HCT116 (cell line): ENCODE measurements around the gene TSR1.

Experiments
- CEBPB ChIP-seq: IDR thresholded peaks from 2 replicates; pipeline ENCODE4 v1.6.1; 2012; ENCODE audit warnings: low read depth
- EZH2 ChIP-seq: fragments of 200-600 bp; sonication (generic); IDR thresholded peaks from 2 replicates; pipeline ENCODE4 v1.6.1; 2017; ENCODE audit warnings: antibody characterized with exemption, mixed run types
- EZH2phosphoT487 ChIP-seq: fragments of 200-600 bp; IDR thresholded peaks from 2 replicates; pipeline ENCODE4 v1.6.1; 2018; ENCODE audit warnings: antibody characterized with exemption, borderline replicate concordance
- JUND ChIP-seq: IDR thresholded peaks from 2 replicates; pipeline ENCODE4 v1.6.1; 2012
- MAX ChIP-seq: IDR thresholded peaks from 2 replicates; pipeline ENCODE4 v1.6.1; 2012
- POLR2A ChIP-seq: IDR thresholded peaks from 2 replicates; pipeline ENCODE4 v1.7.0; 2011; ENCODE audit warnings: borderline replicate concordance; ENCODE audit not compliant: insufficient read depth, insufficient read length; ENCODE audit errors: extremely low read depth
- POLR2AphosphoS5 ChIP-seq: IDR thresholded peaks from 2 replicates; pipeline ENCODE4 v1.6.1; 2011; ENCODE audit warnings: mild to moderate bottlenecking, low read depth, low read length, moderate library complexity
- REST ChIP-seq: IDR thresholded peaks from 2 replicates; pipeline ENCODE4 v1.6.1; 2012; ENCODE audit warnings: low read depth
- SIN3A ChIP-seq: IDR thresholded peaks from 2 replicates; pipeline ENCODE4 v1.6.1; 2012; ENCODE audit warnings: low read depth
- SP1 ChIP-seq: IDR thresholded peaks from 2 replicates; pipeline ENCODE4 v1.6.1; 2012; ENCODE audit warnings: low read depth
- SRF ChIP-seq: IDR thresholded peaks from 2 replicates; pipeline ENCODE4 v1.6.1; 2012; ENCODE audit warnings: low read depth
- YY1 ChIP-seq: IDR thresholded peaks from 2 replicates; pipeline ENCODE4 v1.6.1; 2011; ENCODE audit warnings: low read length, low read depth, moderate library complexity, mild to moderate bottlenecking; ENCODE audit not compliant: insufficient replicate concordance; ENCODE audit errors: extremely low read depth
- ZNF274 ChIP-seq: fragments of 200-500 bp; sonication (Bioruptor generic); IDR thresholded peaks from 2 replicates; pipeline ENCODE4 v1.6.1; 2014; ENCODE audit warnings: mild to moderate bottlenecking, low read depth, low read length, inconsistent platforms
- TF ChIP-seq, protein P1 (sequence below), 3 experiments: fragments of 200-600 bp in 1 of 3; sonication (generic) in 1 of 3; IDR thresholded peaks in 2 of 3; conservative IDR thresholded peaks in 1 of 3; 2 replicates each; pipeline ENCODE4 v1.5.1; 2012 to 2017; ENCODE audit warnings: low read depth in 2 of 3, low read length in 2 of 3, antibody characterized with exemption in 1 of 3, borderline replicate concordance in 1 of 3, control low read depth in 1 of 3, mild to moderate bottlenecking in 1 of 3, mixed read lengths in 1 of 3, mixed run types in 1 of 3, moderate library complexity in 1 of 3; ENCODE audit not compliant: insufficient read depth in 1 of 3

GRCh38 chr17:2365132-2365531 lies 28.9 kb upstream of the TSR1 start:
- no peak for TF ChIP-seq SIN3A
- TF ChIP-seq, protein P1, sequence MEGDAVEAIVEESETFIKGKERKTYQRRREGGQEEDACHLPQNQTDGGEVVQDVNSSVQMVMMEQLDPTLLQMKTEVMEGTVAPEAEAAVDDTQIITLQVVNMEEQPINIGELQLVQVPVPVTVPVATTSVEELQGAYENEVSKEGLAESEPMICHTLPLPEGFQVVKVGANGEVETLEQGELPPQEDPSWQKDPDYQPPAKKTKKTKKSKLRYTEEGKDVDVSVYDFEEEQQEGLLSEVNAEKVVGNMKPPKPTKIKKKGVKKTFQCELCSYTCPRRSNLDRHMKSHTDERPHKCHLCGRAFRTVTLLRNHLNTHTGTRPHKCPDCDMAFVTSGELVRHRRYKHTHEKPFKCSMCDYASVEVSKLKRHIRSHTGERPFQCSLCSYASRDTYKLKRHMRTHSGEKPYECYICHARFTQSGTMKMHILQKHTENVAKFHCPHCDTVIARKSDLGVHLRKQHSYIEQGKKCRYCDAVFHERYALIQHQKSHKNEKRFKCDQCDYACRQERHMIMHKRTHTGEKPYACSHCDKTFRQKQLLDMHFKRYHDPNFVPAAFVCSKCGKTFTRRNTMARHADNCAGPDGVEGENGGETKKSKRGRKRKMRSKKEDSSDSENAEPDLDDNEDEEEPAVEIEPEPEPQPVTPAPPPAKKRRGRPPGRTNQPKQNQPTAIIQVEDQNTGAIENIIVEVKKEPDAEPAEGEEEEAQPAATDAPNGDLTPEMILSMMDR (IDR thresholded peaks at IDR 0.05 in 2 of 3, conservative IDR thresholded peaks at IDR 0.05 in 1 of 3; ENCODE audit: borderline replicate concordance in 1 of 3, insufficient read depth in 1 of 3, low read depth in 2 of 3, low read length in 2 of 3), result no peak
- no peak for TF ChIP-seq SRF
- no peak for TF ChIP-seq REST
- no peak for TF ChIP-seq ZNF274
- no peak for TF ChIP-seq EZH2
- no peak for TF ChIP-seq EZH2phosphoT487
- TF ChIP-seq MAX, result no peak
- no peak for TF ChIP-seq POLR2AphosphoS5
- no peak for TF ChIP-seq CEBPB
- TF ChIP-seq YY1, result no peak
- no peak for TF ChIP-seq POLR2A
- TF ChIP-seq SP1, result no peak
- no peak for TF ChIP-seq JUND
